ENCODE data around the gene TLR1. TPM values are rescaled to one million over a fixed set of nuclear protein-coding genes. Genes with fewer than 3 reads are reported as not detected.
A peak's percentile ranks its signal among the peaks of the same experiment; 100 is the strongest.

TLR1 gene
- total and polyA plus RNA-seq, 8 donors, result 2.5 to 59.8 (median 4.8) TPM

DNA sequence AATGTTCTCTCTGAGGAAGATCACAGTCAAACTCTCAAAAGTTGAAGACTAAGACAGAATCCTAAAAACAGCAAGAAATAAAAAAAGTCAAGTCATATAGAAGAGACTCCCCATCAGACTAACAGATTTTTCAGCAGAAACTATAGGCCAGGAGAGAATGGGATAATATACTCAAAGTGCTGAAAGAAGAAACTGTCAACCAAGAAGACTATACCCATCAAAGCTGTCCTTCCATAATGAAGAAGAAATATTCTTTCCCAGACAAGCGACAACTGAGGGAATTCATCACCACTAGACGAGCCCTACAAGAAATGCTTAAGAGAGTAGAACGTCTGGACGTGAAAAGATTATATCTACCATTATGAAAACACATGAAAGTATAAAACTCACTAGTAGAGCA is 30.0 kb upstream of the TLR1 start:
- Histone ChIP-seq H3K27ac (no peak overlapping the region), H3K27me3 (no peaks in the 10 kb centered on the region), H3K4me3 (no peak overlapping the region), H3K4me1 (peaks cover 0 to 11% of the 10 kb centered on the region in 2 donors), H3K36me3 (no peaks in the 10 kb centered on the region), H3K9me3 (peaks cover 0 to 26% of the 10 kb centered on the region in 2 donors)
- DNase-seq (no peak), ATAC-seq (no peak)
- TF ChIP-seq, protein P1, sequence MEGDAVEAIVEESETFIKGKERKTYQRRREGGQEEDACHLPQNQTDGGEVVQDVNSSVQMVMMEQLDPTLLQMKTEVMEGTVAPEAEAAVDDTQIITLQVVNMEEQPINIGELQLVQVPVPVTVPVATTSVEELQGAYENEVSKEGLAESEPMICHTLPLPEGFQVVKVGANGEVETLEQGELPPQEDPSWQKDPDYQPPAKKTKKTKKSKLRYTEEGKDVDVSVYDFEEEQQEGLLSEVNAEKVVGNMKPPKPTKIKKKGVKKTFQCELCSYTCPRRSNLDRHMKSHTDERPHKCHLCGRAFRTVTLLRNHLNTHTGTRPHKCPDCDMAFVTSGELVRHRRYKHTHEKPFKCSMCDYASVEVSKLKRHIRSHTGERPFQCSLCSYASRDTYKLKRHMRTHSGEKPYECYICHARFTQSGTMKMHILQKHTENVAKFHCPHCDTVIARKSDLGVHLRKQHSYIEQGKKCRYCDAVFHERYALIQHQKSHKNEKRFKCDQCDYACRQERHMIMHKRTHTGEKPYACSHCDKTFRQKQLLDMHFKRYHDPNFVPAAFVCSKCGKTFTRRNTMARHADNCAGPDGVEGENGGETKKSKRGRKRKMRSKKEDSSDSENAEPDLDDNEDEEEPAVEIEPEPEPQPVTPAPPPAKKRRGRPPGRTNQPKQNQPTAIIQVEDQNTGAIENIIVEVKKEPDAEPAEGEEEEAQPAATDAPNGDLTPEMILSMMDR (IDR thresholded peaks at IDR 0.05), result no peak
- intact Hi-C loops (cut with DNase I), result no loop called here

DNA sequence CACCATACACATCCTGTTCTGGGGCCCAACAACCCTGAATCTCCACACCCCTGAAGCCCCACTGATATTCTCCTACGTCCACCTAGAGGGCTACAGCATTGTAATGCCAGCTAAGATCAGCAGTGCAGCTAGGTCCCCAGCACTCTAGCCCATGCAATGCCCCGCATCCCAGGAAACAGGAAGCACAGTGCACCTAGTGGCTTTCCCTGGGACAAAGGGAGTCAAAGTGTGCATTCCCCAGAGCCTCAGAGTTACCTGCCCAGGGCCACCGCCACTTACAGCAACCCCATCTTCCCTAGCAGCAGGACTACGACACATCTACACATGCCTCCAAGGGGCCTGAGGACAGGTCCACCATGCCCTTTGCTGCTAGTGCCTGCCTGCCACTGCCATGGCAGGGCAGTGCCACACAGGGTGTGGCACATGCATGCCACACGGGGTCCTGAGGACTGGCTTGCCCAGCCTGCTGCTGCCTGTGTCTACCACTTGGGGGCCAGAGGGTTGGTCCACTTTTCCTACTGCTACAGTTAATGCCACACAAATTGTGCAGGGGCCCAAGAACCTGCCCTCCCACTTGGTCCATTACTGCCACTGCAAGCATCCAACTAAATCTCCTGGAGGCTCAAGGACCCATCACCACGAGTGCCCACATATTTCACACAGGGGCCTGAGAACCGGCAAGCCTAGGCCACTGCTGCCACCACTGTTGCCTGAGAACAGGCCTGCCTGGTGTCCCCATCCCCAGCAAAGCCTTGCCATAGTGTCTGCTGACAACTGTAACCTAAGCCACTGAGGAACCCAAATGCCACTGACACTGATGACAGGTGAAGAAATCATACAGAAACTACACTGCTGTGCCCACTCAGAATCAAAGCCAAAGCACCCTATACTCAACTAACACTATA is 28.3 kb upstream of the TLR1 start:
- peaks cover 0 to 26% of the 10 kb centered on the region in 2 donors for H3K9me3 ChIP-seq
- H3K36me3 ChIP-seq, result peaks cover 0 to 4% of the 10 kb centered on the region in 2 donors
- DNase-seq, result no peak
- TF ChIP-seq, protein P1 (IDR thresholded peaks at IDR 0.05), result no peak
- H3K27ac ChIP-seq, result no peak overlapping the region
- ATAC-seq, result no peak
- peaks cover 0 to 11% of the 10 kb centered on the region in 2 donors for H3K4me1 ChIP-seq
- H3K4me3 ChIP-seq, result no peak overlapping the region
- H3K27me3 ChIP-seq, result no peaks in the 10 kb centered on the region
- intact Hi-C loops (cut with DNase I), result no loop called here

DNA sequence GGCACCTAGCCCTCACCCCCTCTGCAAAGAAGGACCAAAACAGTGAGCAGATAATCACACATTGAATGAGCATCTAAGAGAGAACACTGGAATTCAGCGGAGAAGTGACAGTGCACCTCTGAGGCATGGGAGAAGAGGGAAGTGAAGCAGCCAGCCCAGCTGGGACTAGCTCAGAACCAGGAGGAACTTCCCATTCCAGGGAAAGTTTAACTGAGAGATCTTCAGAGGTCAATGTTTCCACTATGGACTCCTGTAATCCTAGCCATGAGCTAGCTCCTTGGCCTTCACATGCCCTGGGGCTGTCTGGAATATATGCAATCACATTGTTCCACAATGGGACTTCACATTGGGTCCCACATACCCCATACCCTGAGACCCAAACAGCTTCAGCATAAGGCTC is 27.6 kb upstream of the TLR1 start:
- intact Hi-C loops (cut with DNase I), result no loop called here
- Histone ChIP-seq H3K4me3 (no peak overlapping the region), H3K27me3 (no peaks in the 10 kb centered on the region), H3K4me1 (peaks cover 0 to 11% of the 10 kb centered on the region in 2 donors), H3K9me3 (peaks cover 0 to 24% of the 10 kb centered on the region in 2 donors), H3K36me3 (peaks cover 0 to 7% of the 10 kb centered on the region in 2 donors), H3K27ac (no peak overlapping the region)
- DNase-seq, result no peak
- TF ChIP-seq, protein P1 (IDR thresholded peaks at IDR 0.05), result no peak
- peak; percentile 26 for ATAC-seq

DNA sequence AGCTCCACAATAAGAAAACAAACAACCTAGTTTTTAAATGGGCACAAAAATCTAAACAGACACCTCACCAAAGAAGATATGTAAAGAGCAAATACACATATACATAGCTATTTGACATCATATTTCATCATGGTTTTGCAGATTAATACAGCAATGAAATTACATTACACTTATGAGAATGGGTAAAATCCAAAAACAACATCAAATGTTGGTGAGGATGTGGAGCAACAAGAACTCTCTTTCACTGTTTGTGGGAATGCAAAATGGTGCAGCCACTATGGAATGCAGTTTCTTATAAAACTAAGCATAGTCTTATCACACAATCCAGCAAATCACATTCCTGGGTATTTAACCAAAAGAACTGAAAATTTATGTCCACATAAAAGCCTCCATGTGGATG is 27.1 kb upstream of the TLR1 start:
- intact Hi-C loops (cut with DNase I), result no loop called here
- ATAC-seq, result no peak

DNA sequence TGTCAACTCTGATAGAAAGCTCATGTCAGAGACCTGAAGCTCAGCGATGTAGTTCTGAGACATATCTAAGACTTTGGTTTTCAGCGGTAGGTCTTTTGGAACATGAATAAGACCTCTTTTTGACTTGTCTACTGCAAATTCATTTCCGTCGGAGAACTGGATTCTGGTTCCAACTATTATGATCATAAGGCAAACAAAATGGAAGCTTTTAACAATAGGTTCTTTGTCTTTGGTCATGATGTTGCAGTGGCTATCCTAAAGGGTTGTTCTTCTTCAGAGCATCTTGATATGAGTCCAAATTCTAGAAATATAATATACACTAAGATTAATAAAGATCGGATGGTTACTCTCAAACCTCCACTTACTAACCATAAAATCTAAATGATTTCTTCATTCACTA is 24.6 kb upstream of the TLR1 start:
- H3K4me3 ChIP-seq, result no peak overlapping the region
- no peak for DNase-seq
- peaks cover 0 to 11% of the 10 kb centered on the region in 2 donors for H3K4me1 ChIP-seq
- TF ChIP-seq, protein P1 (IDR thresholded peaks at IDR 0.05), result no peak
- H3K36me3 ChIP-seq, result peaks cover 0 to 7% of the 10 kb centered on the region in 2 donors
- ATAC-seq, result no peak
- H3K27me3 ChIP-seq, result no peaks in the 10 kb centered on the region
- peaks cover 0 to 3% of the 10 kb centered on the region in 2 donors for H3K9me3 ChIP-seq
- intact Hi-C loops (cut with DNase I), result no loop called here
- H3K27ac ChIP-seq, result no peak overlapping the region

More for the DNA sequence above, 27.1 kb upstream of the TLR1 start:
- Histone ChIP-seq H3K4me3 (no peak overlapping the region), H3K27ac (no peak overlapping the region), H3K9me3 (peaks cover 0 to 19% of the 10 kb centered on the region in 2 donors), H3K27me3 (no peaks in the 10 kb centered on the region), H3K4me1 (peaks cover 0 to 11% of the 10 kb centered on the region in 2 donors), H3K36me3 (peaks cover 0 to 7% of the 10 kb centered on the region in 2 donors)
- TF ChIP-seq, protein P1 (IDR thresholded peaks at IDR 0.05), result no peak
- no peak for DNase-seq

All from left lung (tissue), 10 donors.